Measurements from ENCODE around the gene DEAF1. TPM values are rescaled to one million over a fixed set of nuclear protein-coding genes. Genes with fewer than 3 reads are reported as not detected.

DEAF1 gene
- total RNA-seq, 4 donors from 2014 or later, result 31.6 to 54.3 (median 41.2) TPM

DNA sequence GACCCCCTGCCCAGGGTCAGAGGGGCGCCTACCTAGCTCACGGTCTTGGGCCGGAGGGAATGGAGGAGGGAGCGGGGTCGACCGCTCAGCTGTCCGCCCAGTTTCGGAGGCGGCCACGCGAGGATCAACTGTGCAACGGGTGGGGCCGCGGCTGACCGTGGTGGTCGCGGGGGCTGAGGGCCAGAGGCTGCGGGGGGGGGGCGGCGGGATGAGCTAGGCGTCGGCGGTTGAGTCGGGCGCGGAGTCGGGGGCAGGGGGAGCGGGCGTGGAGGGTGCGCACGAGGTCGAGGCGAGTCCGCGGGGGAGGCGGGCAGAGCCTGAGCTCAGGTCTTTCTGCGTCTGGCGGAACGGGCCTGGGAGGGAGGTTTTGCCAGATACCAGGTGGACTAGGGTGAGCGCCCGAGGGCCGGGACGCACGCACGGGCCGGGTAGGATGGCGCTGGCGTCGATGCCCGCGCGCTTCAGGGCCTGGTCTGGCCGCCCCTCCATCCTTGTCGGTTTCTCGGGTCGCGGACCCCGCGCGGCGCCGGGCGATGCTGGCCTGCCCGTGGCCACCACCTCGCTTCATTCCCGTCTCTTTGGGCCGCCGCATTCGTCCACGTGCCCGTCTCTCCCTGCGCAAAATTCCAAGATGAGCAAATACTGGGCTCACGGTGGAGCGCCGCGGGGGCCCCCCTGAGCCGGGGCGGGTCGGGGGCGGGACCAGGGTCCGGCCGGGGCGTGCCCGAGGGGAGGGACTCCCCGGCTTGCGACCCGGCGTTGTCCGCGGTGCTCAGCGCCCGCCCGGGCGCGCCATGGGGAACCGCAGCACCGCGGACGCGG, 58.3 kb downstream of the DEAF1 start, which contains the start of gene DRD4:
TSS of gene DRD4 (plus strand) at position 759 of the 822 bp plus-strand sequence. CDS start at position 795, 36 bp downstream.
- H3K9me3 ChIP-seq, result no peaks in the 10 kb centered on the region
- peaks cover 0 to 21% (median 0%) of the 10 kb centered on the region in 3 donors for H3K36me3 ChIP-seq
- 6 to 20% methylated on average over 50 to 66 of the region's 100 CpGs for WGBS, 2 donors
- no peak for DNase-seq (ENCODE audit: low spot score in 2 of 2)
- no peak for TF ChIP-seq EP300 (IDR thresholded peaks at IDR 0.05)
- TF ChIP-seq, protein P1, sequence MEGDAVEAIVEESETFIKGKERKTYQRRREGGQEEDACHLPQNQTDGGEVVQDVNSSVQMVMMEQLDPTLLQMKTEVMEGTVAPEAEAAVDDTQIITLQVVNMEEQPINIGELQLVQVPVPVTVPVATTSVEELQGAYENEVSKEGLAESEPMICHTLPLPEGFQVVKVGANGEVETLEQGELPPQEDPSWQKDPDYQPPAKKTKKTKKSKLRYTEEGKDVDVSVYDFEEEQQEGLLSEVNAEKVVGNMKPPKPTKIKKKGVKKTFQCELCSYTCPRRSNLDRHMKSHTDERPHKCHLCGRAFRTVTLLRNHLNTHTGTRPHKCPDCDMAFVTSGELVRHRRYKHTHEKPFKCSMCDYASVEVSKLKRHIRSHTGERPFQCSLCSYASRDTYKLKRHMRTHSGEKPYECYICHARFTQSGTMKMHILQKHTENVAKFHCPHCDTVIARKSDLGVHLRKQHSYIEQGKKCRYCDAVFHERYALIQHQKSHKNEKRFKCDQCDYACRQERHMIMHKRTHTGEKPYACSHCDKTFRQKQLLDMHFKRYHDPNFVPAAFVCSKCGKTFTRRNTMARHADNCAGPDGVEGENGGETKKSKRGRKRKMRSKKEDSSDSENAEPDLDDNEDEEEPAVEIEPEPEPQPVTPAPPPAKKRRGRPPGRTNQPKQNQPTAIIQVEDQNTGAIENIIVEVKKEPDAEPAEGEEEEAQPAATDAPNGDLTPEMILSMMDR (IDR thresholded peaks at IDR 0.05), result no peak
- TF ChIP-seq POLR2A (IDR thresholded peaks at IDR 0.05), result no peak
- peaks cover 0 to 36% of the 10 kb centered on the region in 2 donors for H3K27me3 ChIP-seq
- H3K4me3 ChIP-seq, result peak within 1 kb of the TSS in 3 of 4 donors; percentile 3 to 32 (median 6)
- peaks cover 0 to 44% (median 20%) of the 10 kb centered on the region in 4 donors for H3K4me1 ChIP-seq
- no peak within 1 kb of the TSS for H3K27ac ChIP-seq

DNA sequence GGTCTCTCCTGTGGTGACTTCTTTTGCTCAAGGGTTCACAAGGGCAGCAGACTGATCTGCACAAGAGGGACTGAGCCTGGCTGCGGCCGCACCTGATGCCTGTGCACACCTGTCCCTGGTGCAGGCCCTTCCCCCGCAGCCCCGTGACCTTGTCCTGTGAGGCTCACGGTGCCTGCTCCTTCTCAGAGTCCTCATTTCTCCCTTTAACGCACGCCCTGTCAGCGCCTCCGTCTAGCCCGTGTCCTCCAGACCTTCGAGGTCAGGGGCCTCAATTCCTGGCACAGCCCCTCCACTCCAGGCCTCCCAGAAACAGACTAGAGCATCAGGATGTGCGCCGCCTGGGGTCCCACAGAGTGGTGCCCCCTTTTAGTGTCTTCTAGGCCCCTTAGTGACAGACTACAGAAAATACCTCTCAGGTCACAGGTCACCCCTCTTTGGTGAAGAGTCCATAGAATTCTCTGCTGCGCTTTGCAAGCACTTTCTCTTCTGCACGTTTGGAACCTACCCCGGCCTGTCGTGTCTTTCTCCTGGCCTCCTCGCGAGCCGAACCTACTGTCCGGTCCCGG, 59.0 kb downstream of the DEAF1 start:
- Histone ChIP-seq H3K27ac (no peak overlapping the region), H3K9me3 (no peaks in the 10 kb centered on the region), H3K27me3 (peaks cover 0 to 36% of the 10 kb centered on the region in 2 donors), H3K4me3 (no peak overlapping the region), H3K36me3 (peaks cover 0 to 14% (median 0%) of the 10 kb centered on the region in 3 donors), H3K4me1 (peaks cover 0 to 44% (median 20%) of the 10 kb centered on the region in 4 donors)
- 68% methylated on average over 21 to 22 of the region's 22 CpGs for WGBS, 2 donors
- DNase-seq (ENCODE audit: low spot score in 2 of 2), result no peak
- TF ChIP-seq POLR2A (IDR thresholded peaks at IDR 0.05), result no peak
- TF ChIP-seq EP300 (IDR thresholded peaks at IDR 0.05), result no peak
- TF ChIP-seq, protein P1 (IDR thresholded peaks at IDR 0.05), result no peak

DNA sequence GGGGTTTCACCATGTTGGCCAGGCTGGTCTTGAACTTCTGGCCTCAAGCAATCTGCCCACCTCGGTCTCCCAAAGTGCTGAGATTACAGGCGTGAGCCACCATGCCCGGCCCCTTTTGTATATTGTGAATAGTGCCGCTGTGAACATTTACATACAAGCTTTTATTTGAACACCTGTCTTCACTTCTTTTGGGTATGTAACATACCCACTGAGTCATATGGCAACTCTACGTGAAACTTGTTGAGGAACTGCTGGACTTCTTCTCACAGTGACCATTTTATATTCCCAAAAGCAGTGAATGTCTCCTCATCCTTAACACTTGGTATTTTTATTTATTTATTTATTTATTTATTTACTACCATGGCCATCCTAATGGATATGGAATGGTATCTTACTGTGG, 64.2 kb downstream of the DEAF1 start:
- 90 to 92% methylated on average over 5 of the region's 5 CpGs for WGBS, 2 donors
- Histone ChIP-seq H3K9me3 (no peaks in the 10 kb centered on the region), H3K36me3 (peaks cover 0 to 10% (median 0%) of the 10 kb centered on the region in 3 donors), H3K4me1 (peaks cover 0 to 8% (median 3%) of the 10 kb centered on the region in 4 donors), H3K4me3 (no peak overlapping the region), H3K27ac (no peak overlapping the region), H3K27me3 (peaks cover 0 to 10% of the 10 kb centered on the region in 2 donors)
- TF ChIP-seq, protein P1 (IDR thresholded peaks at IDR 0.05), result no peak
- TF ChIP-seq EP300 (IDR thresholded peaks at IDR 0.05) (no peak), POLR2A (IDR thresholded peaks at IDR 0.05) (no peak)
- DNase-seq (ENCODE audit: low spot score in 2 of 2), result no peak

DNA sequence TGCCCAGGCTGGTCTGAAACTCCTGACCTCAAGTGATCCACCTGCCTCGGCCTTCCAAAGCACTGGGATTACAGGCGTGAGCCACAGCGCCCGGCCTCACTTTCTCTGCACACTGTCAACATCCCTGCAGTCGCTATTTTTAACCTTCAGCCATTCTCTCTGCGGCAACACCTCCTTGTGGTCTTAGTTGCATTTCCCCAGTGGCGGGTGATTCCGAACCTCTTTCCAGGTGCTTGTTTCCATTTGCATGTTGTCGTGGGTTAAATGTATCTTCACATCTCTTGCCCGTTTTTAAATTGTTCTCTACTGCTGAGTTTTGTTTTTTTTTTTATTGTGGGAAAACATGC, 65.8 kb downstream of the DEAF1 start:
- Histone ChIP-seq H3K27ac (no peak overlapping the region), H3K27me3 (peaks cover 0 to 25% of the 10 kb centered on the region in 2 donors), H3K4me1 (peaks cover 0 to 16% (median 3%) of the 10 kb centered on the region in 4 donors), H3K4me3 (no peak overlapping the region), H3K9me3 (no peaks in the 10 kb centered on the region), H3K36me3 (peaks cover 0 to 13% (median 0%) of the 10 kb centered on the region in 3 donors)
- TF ChIP-seq, protein P1 (IDR thresholded peaks at IDR 0.05), result no peak
- TF ChIP-seq POLR2A (IDR thresholded peaks at IDR 0.05), result no peak
- no peak for TF ChIP-seq EP300 (IDR thresholded peaks at IDR 0.05)
- no peak for DNase-seq (ENCODE audit: low spot score in 2 of 2)
- 61 to 63% methylated on average over 10 of the region's 10 CpGs for WGBS, 2 donors

DNA sequence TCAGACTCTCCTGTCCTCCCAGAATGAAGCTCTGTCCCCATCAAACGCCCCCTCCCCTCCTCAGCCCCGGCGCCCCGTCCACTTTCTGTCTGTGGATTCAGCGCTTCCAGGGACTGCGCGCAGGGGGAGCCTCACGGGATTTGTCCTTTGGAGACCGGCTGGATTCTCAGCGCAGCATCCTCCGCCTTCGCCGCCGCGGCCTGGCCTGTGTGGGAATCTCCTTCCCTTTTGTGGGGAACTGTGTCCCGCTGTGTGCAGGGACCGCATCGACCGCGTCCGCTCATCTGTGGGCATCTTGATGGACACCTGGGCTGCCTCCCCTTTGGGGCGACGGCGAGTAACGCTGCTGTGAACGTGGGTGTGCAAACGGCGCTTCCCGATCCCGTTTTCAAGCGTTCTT, 67.0 kb downstream of the DEAF1 start:
- Histone ChIP-seq H3K36me3 (peaks cover 0 to 25% (median 0%) of the 10 kb centered on the region in 3 donors), H3K27me3 (peaks cover 0 to 37% of the 10 kb centered on the region in 2 donors), H3K4me3 (no peak overlapping the region), H3K27ac (no peak overlapping the region), H3K9me3 (no peaks in the 10 kb centered on the region), H3K4me1 (peaks cover 0 to 16% (median 3%) of the 10 kb centered on the region in 4 donors)
- TF ChIP-seq POLR2A (IDR thresholded peaks at IDR 0.05), result no peak
- no peak for TF ChIP-seq EP300 (IDR thresholded peaks at IDR 0.05)
- TF ChIP-seq, protein P1 (IDR thresholded peaks at IDR 0.05), result no peak
- WGBS, 2 donors, result 94 to 95% methylated on average over 31 of the region's 31 CpGs
- no peak for DNase-seq (ENCODE audit: low spot score in 2 of 2)
